ENCODE data around the gene PLPPR3.

Gene PLPPR3

GRCh38 chr19:814152-815078 is 7.3 kb downstream of the PLPPR3 start:
- Histone ChIP-seq H3K4me1 (ENCODE audit: control insufficient read depth in 1 of 2, insufficient read depth in 2 of 2, low read length in 2 of 2) (no peaks in the 10 kb centered on the region), H3K9ac (ENCODE audit: low read depth in 1 of 2, low read length in 2 of 2) (no peak overlapping the region), H3K27ac (ENCODE audit: low read depth, low read length) (no peak overlapping the region), H3K27me3 (ENCODE audit: control insufficient read depth in 1 of 2, insufficient read depth in 2 of 2, low read length in 2 of 2) (no peaks in the 10 kb centered on the region), H3K9me3 (ENCODE audit: control insufficient read depth in 1 of 2, low read length in 2 of 2) (no peaks in the 10 kb centered on the region), H3K4me3 (ENCODE audit: low read depth in 1 of 2, low read length in 2 of 2) (no peak overlapping the region), H3K36me3 (ENCODE audit: control insufficient read depth in 1 of 2, insufficient read depth in 2 of 2, low read length in 2 of 2) (peaks cover 21 to 27% of the 10 kb centered on the region in 2 donors)

- Histone ChIP-seq H3K9me3 (ENCODE audit: control insufficient read depth in 1 of 2, low read length in 2 of 2) (no peaks in the 10 kb centered on the region), H3K4me3 (ENCODE audit: low read depth in 1 of 2, low read length in 2 of 2) (no peak overlapping the region), H3K36me3 (ENCODE audit: control insufficient read depth in 1 of 2, insufficient read depth in 2 of 2, low read length in 2 of 2) (peaks cover 22 to 36% of the 10 kb centered on the region in 2 donors), H3K4me1 (ENCODE audit: control insufficient read depth in 1 of 2, insufficient read depth in 2 of 2, low read length in 2 of 2) (no peaks in the 10 kb centered on the region), H3K27ac (ENCODE audit: low read depth, low read length) (no peak overlapping the region), H3K27me3 (ENCODE audit: control insufficient read depth in 1 of 2, insufficient read depth in 2 of 2, low read length in 2 of 2) (no peaks in the 10 kb centered on the region), H3K9ac (ENCODE audit: low read depth in 1 of 2, low read length in 2 of 2) (no peak overlapping the region)
These were observed 8.3 kb downstream of the PLPPR3 start for GRCh38 chr19:813219-814151.

GRCh38 chr19:812747-813218 is 9.0 kb downstream of the PLPPR3 start:
- no peaks in the 10 kb centered on the region for H3K4me1 ChIP-seq (ENCODE audit: control insufficient read depth in 1 of 2, insufficient read depth in 2 of 2, low read length in 2 of 2)
- H3K27me3 ChIP-seq (ENCODE audit: control insufficient read depth in 1 of 2, insufficient read depth in 2 of 2, low read length in 2 of 2) = no peaks in the 10 kb centered on the region
- H3K36me3 ChIP-seq (ENCODE audit: control insufficient read depth in 1 of 2, insufficient read depth in 2 of 2, low read length in 2 of 2) = peaks cover 25 to 43% of the 10 kb centered on the region in 2 donors
- H3K9ac ChIP-seq (ENCODE audit: low read depth in 1 of 2, low read length in 2 of 2) = no peak overlapping the region
- H3K27ac ChIP-seq (ENCODE audit: low read depth, low read length) = no peak overlapping the region
- no peak overlapping the region for H3K4me3 ChIP-seq (ENCODE audit: low read depth in 1 of 2, low read length in 2 of 2)
- H3K9me3 ChIP-seq (ENCODE audit: control insufficient read depth in 1 of 2, low read length in 2 of 2) = no peaks in the 10 kb centered on the region

GRCh38 chr19:812049-812746 is 9.6 kb downstream of the PLPPR3 start:
- H3K9me3 ChIP-seq (ENCODE audit: control insufficient read depth in 1 of 2, low read length in 2 of 2) = no peaks in the 10 kb centered on the region
- no peak overlapping the region for H3K9ac ChIP-seq (ENCODE audit: low read depth in 1 of 2, low read length in 2 of 2)
- peaks cover 31 to 49% of the 10 kb centered on the region in 2 donors for H3K36me3 ChIP-seq (ENCODE audit: control insufficient read depth in 1 of 2, insufficient read depth in 2 of 2, low read length in 2 of 2)
- no peaks in the 10 kb centered on the region for H3K4me1 ChIP-seq (ENCODE audit: control insufficient read depth in 1 of 2, insufficient read depth in 2 of 2, low read length in 2 of 2)
- H3K27ac ChIP-seq (ENCODE audit: low read depth, low read length) = no peak overlapping the region
- H3K27me3 ChIP-seq (ENCODE audit: control insufficient read depth in 1 of 2, insufficient read depth in 2 of 2, low read length in 2 of 2) = no peaks in the 10 kb centered on the region
- no peak overlapping the region for H3K4me3 ChIP-seq (ENCODE audit: low read depth in 1 of 2, low read length in 2 of 2)

- H3K36me3 ChIP-seq (ENCODE audit: control insufficient read depth in 1 of 2, insufficient read depth in 2 of 2, low read length in 2 of 2) = peaks cover 34 to 55% of the 10 kb centered on the region in 2 donors
- H3K27me3 ChIP-seq (ENCODE audit: control insufficient read depth in 1 of 2, insufficient read depth in 2 of 2, low read length in 2 of 2) = no peaks in the 10 kb centered on the region
- no peak overlapping the region for H3K9ac ChIP-seq (ENCODE audit: low read depth in 1 of 2, low read length in 2 of 2)
- H3K4me3 ChIP-seq (ENCODE audit: low read depth in 1 of 2, low read length in 2 of 2) = no peak overlapping the region
- no peaks in the 10 kb centered on the region for H3K9me3 ChIP-seq (ENCODE audit: control insufficient read depth in 1 of 2, low read length in 2 of 2)
- H3K27ac ChIP-seq (ENCODE audit: low read depth, low read length) = no peak overlapping the region
- no peaks in the 10 kb centered on the region for H3K4me1 ChIP-seq (ENCODE audit: control insufficient read depth in 1 of 2, insufficient read depth in 2 of 2, low read length in 2 of 2)
These were observed 10.2 kb downstream of the PLPPR3 start for GRCh38 chr19:811506-812048.

GRCh38 chr19:810883-811489 is 10.8 kb downstream of the PLPPR3 start:
- Histone ChIP-seq H3K9ac (ENCODE audit: low read depth in 1 of 2, low read length in 2 of 2) (no peak overlapping the region), H3K27ac (ENCODE audit: low read depth, low read length) (no peak overlapping the region), H3K4me1 (ENCODE audit: control insufficient read depth in 1 of 2, insufficient read depth in 2 of 2, low read length in 2 of 2) (no peaks in the 10 kb centered on the region), H3K4me3 (ENCODE audit: low read depth in 1 of 2, low read length in 2 of 2) (no peak overlapping the region), H3K27me3 (ENCODE audit: control insufficient read depth in 1 of 2, insufficient read depth in 2 of 2, low read length in 2 of 2) (no peaks in the 10 kb centered on the region), H3K9me3 (ENCODE audit: control insufficient read depth in 1 of 2, low read length in 2 of 2) (no peaks in the 10 kb centered on the region), H3K36me3 (ENCODE audit: control insufficient read depth in 1 of 2, insufficient read depth in 2 of 2, low read length in 2 of 2) (peaks cover 34 to 58% of the 10 kb centered on the region in 2 donors)

GRCh38 chr19:810077-810855 is 11.5 kb downstream of the PLPPR3 start:
- H3K27me3 ChIP-seq (ENCODE audit: control insufficient read depth in 1 of 2, insufficient read depth in 2 of 2, low read length in 2 of 2) = no peaks in the 10 kb centered on the region
- no peak overlapping the region for H3K4me3 ChIP-seq (ENCODE audit: low read depth in 1 of 2, low read length in 2 of 2)
- H3K36me3 ChIP-seq (ENCODE audit: control insufficient read depth in 1 of 2, insufficient read depth in 2 of 2, low read length in 2 of 2) = peaks cover 38 to 64% of the 10 kb centered on the region in 2 donors
- H3K27ac ChIP-seq (ENCODE audit: low read depth, low read length) = no peak overlapping the region
- no peaks in the 10 kb centered on the region for H3K4me1 ChIP-seq (ENCODE audit: control insufficient read depth in 1 of 2, insufficient read depth in 2 of 2, low read length in 2 of 2)
- H3K9me3 ChIP-seq (ENCODE audit: control insufficient read depth in 1 of 2, low read length in 2 of 2) = no peaks in the 10 kb centered on the region
- H3K9ac ChIP-seq (ENCODE audit: low read depth in 1 of 2, low read length in 2 of 2) = no peak overlapping the region

- peaks cover 0 to under 1% of the 10 kb centered on the region in 2 donors for H3K4me1 ChIP-seq (ENCODE audit: control insufficient read depth in 1 of 2, insufficient read depth in 2 of 2, low read length in 2 of 2)
- no peaks in the 10 kb centered on the region for H3K27me3 ChIP-seq (ENCODE audit: control insufficient read depth in 1 of 2, insufficient read depth in 2 of 2, low read length in 2 of 2)
- no peak overlapping the region for H3K27ac ChIP-seq (ENCODE audit: low read depth, low read length)
- no peaks in the 10 kb centered on the region for H3K9me3 ChIP-seq (ENCODE audit: control insufficient read depth in 1 of 2, low read length in 2 of 2)
- H3K36me3 ChIP-seq (ENCODE audit: control insufficient read depth in 1 of 2, insufficient read depth in 2 of 2, low read length in 2 of 2) = peaks cover 57 to 83% of the 10 kb centered on the region in 2 donors
- no peak overlapping the region for H3K4me3 ChIP-seq (ENCODE audit: low read depth in 1 of 2, low read length in 2 of 2)
- H3K9ac ChIP-seq (ENCODE audit: low read depth in 1 of 2, low read length in 2 of 2) = no peak overlapping the region
These were observed 13.4 kb downstream of the PLPPR3 start for GRCh38 chr19:808423-808775.
